Natural killer cell treated with Interleukin-12 subunit alpha and Interleukin-12 subunit beta and Interleukin-15 and Interleukin-18, amount 100 ng/mL, for 72 hours (primary cell): ENCODE measurements around the gene PIM2. TPM values are rescaled to one million over a fixed set of nuclear protein-coding genes. Genes with fewer than 3 reads are reported as not detected.

Source experiments
- ATAC-seq, 2 donors: fragments of 150-1000 bp; cut with Tn5 transposase in 1 of 2; sonication (Bioruptor Pico), chemical (Tn5 transposase) in 1 of 2; 2 replicates each; pipeline ENCODE4 v1.10.0; 2021
- DNase-seq: peaks from one replicate; pipeline ENCODE4 v3.0.0; 2022; ENCODE audit warnings: low spot score
- H3K27ac Mint-ChIP-seq, 2 donors: 1 replicate in 1 of 2; 2 replicates in 1 of 2; pipeline ENCODE4 v1.8.0; 2022; ENCODE audit warnings: mixed read lengths in 2 of 2, mild to moderate bottlenecking in 1 of 2, moderate library complexity in 1 of 2
- H3K27me3 Mint-ChIP-seq, 2 donors: 1 replicate in 1 of 2; 2 replicates in 1 of 2; pipeline ENCODE4 v1.8.0; 2022; ENCODE audit warnings: mixed read lengths in 2 of 2
- H3K36me3 Mint-ChIP-seq: one replicate; pipeline ENCODE4 v1.8.0; 2022; ENCODE audit warnings: mixed read lengths
- H3K4me1 Mint-ChIP-seq, 2 donors: 1 replicate in 1 of 2; 2 replicates in 1 of 2; pipeline ENCODE4 v1.8.0; 2022; ENCODE audit warnings: low read depth in 2 of 2, mixed read lengths in 2 of 2, mild to moderate bottlenecking in 1 of 2
- H3K4me3 Mint-ChIP-seq: one replicate; pipeline ENCODE4 v1.8.0; 2022; ENCODE audit warnings: mixed read lengths
- H3K9me3 Mint-ChIP-seq: 2 replicates; pipeline ENCODE4 v1.8.0; 2022; ENCODE audit warnings: mixed read lengths
- total RNA-seq, 2 donors: library from RNA; stranded (reverse); gene quantifications; one replicate each; pipeline ENCODE4 v1.2.3, GENCODE V29; 2022

Gene PIM2
- total RNA-seq, 2 donors from 2014 or later = 291 to 478 TPM

DNA sequence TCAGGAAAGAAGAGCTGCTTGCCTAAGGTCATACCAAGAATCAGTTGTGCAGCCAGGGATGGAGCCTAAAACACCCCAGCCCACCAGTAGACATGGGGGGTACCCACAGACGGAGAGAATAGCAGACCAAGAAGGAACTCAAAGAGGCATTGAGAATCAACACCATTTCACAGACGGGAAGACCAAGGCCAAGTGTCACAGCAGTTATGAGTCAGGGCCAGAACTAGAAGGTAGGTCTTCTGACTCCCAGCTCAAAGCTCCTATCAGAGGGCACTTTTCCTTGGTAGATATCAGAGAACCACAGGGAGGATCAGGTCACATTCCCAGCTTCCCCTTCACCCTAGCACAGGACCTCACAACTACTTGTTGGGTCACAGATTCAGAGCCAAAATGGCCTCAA is 24.1 kb upstream of the PIM2 start:
- Mint-ChIP-seq H3K27ac (peak overlapping the region; percentile 94 to 96), H3K4me1 (peaks cover 66 to 69% of the 10 kb centered on the region in 2 donors), H3K4me3 (peak overlapping the region; percentile 85), H3K9me3 (no peaks in the 10 kb centered on the region), H3K36me3 (peaks cover 12% of the 10 kb centered on the region), H3K27me3 (peaks cover 0 to 2% of the 10 kb centered on the region in 2 donors)
- peak in 1 of 2 donors; percentile 54 for ATAC-seq
- no peak for DNase-seq

DNA sequence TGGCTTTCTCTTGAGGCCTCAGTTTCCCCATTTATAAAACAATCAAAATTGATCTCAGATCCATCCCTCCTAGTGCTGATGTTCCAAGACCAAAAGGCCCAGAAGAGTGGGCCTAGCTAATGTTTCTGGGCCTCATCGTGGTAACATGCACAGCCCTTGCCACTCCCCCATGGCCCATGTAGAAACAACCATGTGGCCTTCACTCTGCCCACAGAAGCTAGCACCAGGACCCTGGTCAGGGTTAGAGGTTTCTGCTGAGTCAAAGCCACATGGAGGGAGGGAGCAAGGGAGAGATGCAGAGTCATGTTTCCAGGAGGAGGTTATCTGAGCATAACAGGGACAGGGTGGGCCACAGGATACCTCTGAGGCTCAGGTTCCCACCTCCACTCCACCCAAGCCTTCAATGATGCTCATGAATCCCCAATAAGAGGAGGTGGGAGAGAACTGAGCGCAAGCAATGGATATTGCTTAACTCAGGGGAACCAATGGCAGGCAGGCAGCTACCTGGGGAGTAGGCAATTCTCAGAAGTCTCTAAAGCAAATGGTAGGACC is 21.7 kb upstream of the PIM2 start:
- DNase-seq (peak; percentile 71), ATAC-seq (peak; percentile 30 to 54)
- no peaks in the 10 kb centered on the region for H3K27me3 Mint-ChIP-seq
- peak overlapping the region; percentile 94 to 96 for H3K27ac Mint-ChIP-seq
- H3K4me3 Mint-ChIP-seq = peak overlapping the region; percentile 86
- no peaks in the 10 kb centered on the region for H3K9me3 Mint-ChIP-seq
- peaks cover 14% of the 10 kb centered on the region for H3K36me3 Mint-ChIP-seq
- H3K4me1 Mint-ChIP-seq = peaks cover 81 to 82% of the 10 kb centered on the region in 2 donors

- peak overlapping the region; percentile 94 to 96 for H3K27ac Mint-ChIP-seq
- peak; percentile 58 for DNase-seq
- no peaks in the 10 kb centered on the region for H3K27me3 Mint-ChIP-seq
- H3K4me3 Mint-ChIP-seq = peak overlapping the region; percentile 86
- ATAC-seq = no peak
- H3K4me1 Mint-ChIP-seq = peaks cover 89 to 90% of the 10 kb centered on the region in 2 donors
- no peaks in the 10 kb centered on the region for H3K9me3 Mint-ChIP-seq
- H3K36me3 Mint-ChIP-seq = peaks cover 19% of the 10 kb centered on the region
Observed at GRCh38 chrX:48939524-48940228, 20.9 kb upstream of the PIM2 start.

- Mint-ChIP-seq H3K27me3 (no peaks in the 10 kb centered on the region), H3K4me3 (peak overlapping the region; percentile 86), H3K9me3 (no peaks in the 10 kb centered on the region), H3K4me1 (peaks cover 91% of the 10 kb centered on the region in 2 donors), H3K27ac (peak overlapping the region; percentile 94 to 96), H3K36me3 (peaks cover 19% of the 10 kb centered on the region)
- ATAC-seq (peak; percentile 10 to 21), DNase-seq (peak; percentile 83)
Observed at GRCh38 chrX:48938721-48939425, 20.0 kb upstream of the PIM2 start.

- Mint-ChIP-seq H3K27ac (peak overlapping the region; percentile 94 to 96), H3K4me1 (peaks cover 81 to 83% of the 10 kb centered on the region in 2 donors), H3K27me3 (no peaks in the 10 kb centered on the region), H3K9me3 (no peaks in the 10 kb centered on the region), H3K36me3 (peaks cover 11% of the 10 kb centered on the region), H3K4me3 (peak overlapping the region; percentile 86)
- ATAC-seq = peak; percentile 89
- DNase-seq = peak; percentile 97
Observed at GRCh38 chrX:48937054-48937907, 18.5 kb upstream of the PIM2 start.

- H3K27ac Mint-ChIP-seq = peak overlapping the region; percentile 94 to 96
- H3K9me3 Mint-ChIP-seq = no peaks in the 10 kb centered on the region
- peaks cover 9% of the 10 kb centered on the region for H3K36me3 Mint-ChIP-seq
- DNase-seq (peak; percentile 79), ATAC-seq (peak; percentile 18 to 60)
- H3K4me1 Mint-ChIP-seq = peaks cover 74 to 76% of the 10 kb centered on the region in 2 donors
- H3K27me3 Mint-ChIP-seq = no peaks in the 10 kb centered on the region
- peak overlapping the region; percentile 86 for H3K4me3 Mint-ChIP-seq
Observed at GRCh38 chrX:48936429-48937053, 17.7 kb upstream of the PIM2 start.

- H3K4me3 Mint-ChIP-seq = peak overlapping the region; percentile 84
- peaks cover 11% of the 10 kb centered on the region for H3K36me3 Mint-ChIP-seq
Observed at GRCh38 chrX:48935301-48935670, 16.5 kb upstream of the PIM2 start.

GRCh38 chrX:48934581-48935300 is 15.9 kb upstream of the PIM2 start:
- ATAC-seq (no peak), DNase-seq (no peak)
- peaks cover 15% of the 10 kb centered on the region for H3K36me3 Mint-ChIP-seq
- H3K4me3 Mint-ChIP-seq = peak overlapping the region; percentile 84
- no peaks in the 10 kb centered on the region for H3K27me3 Mint-ChIP-seq
- no peaks in the 10 kb centered on the region for H3K9me3 Mint-ChIP-seq
- peak overlapping the region; percentile 90 to 96 for H3K27ac Mint-ChIP-seq
- H3K4me1 Mint-ChIP-seq = peaks cover 59 to 68% of the 10 kb centered on the region in 2 donors

More at GRCh38 chrX:48935301-48935670, 16.5 kb upstream of the PIM2 start:
- Mint-ChIP-seq H3K27ac (peak overlapping the region; percentile 90 to 96), H3K27me3 (no peaks in the 10 kb centered on the region), H3K4me1 (peaks cover 65 to 71% of the 10 kb centered on the region in 2 donors), H3K9me3 (no peaks in the 10 kb centered on the region)
- DNase-seq (no peak), ATAC-seq (no peak)

GRCh38 chrX:48933757-48934156 is 14.9 kb upstream of the PIM2 start:
- Mint-ChIP-seq H3K4me1 (peaks cover 50 to 58% of the 10 kb centered on the region in 2 donors), H3K36me3 (peaks cover 15% of the 10 kb centered on the region), H3K27me3 (no peaks in the 10 kb centered on the region), H3K27ac (peak overlapping the region; percentile 90 to 96), H3K4me3 (peak overlapping the region; percentile 63), H3K9me3 (no peaks in the 10 kb centered on the region)
- no peak for ATAC-seq
- DNase-seq = no peak

- no peak for DNase-seq
- Mint-ChIP-seq H3K36me3 (peaks cover 12% of the 10 kb centered on the region), H3K4me3 (no peak overlapping the region), H3K27me3 (no peaks in the 10 kb centered on the region), H3K4me1 (peaks cover 9 to 31% of the 10 kb centered on the region in 2 donors), H3K9me3 (no peaks in the 10 kb centered on the region), H3K27ac (no peak overlapping the region)
- ATAC-seq = no peak
Observed at GRCh38 chrX:48927736-48928382, 9.0 kb upstream of the PIM2 start.

DNA sequence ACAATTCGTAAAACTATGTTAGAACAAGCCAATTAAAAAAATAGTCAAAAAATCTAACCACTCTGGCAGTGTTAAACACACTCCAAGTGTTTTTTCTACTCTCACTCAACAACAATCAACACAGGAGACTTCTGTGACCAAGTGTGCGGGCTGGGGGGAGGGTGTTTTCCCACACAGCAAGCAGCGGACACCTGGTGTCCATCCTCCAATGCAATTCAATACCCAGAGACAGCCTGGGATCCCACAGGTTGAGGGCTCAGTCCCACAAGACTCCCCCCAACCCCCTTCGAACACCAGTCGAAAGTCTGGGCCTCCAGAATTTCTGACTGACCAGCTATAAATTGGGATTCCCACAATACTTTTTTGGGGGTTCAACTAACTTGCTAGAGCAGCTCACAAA is 8.3 kb upstream of the PIM2 start:
- H3K9me3 Mint-ChIP-seq = no peaks in the 10 kb centered on the region
- H3K4me3 Mint-ChIP-seq = no peak overlapping the region
- no peak for ATAC-seq
- H3K27ac Mint-ChIP-seq = peak overlapping the region in 1 of 2 donors; percentile 76
- H3K36me3 Mint-ChIP-seq = peaks cover 12% of the 10 kb centered on the region
- no peak for DNase-seq
- H3K4me1 Mint-ChIP-seq = peaks cover 9 to 31% of the 10 kb centered on the region in 2 donors
- H3K27me3 Mint-ChIP-seq = no peaks in the 10 kb centered on the region

DNA sequence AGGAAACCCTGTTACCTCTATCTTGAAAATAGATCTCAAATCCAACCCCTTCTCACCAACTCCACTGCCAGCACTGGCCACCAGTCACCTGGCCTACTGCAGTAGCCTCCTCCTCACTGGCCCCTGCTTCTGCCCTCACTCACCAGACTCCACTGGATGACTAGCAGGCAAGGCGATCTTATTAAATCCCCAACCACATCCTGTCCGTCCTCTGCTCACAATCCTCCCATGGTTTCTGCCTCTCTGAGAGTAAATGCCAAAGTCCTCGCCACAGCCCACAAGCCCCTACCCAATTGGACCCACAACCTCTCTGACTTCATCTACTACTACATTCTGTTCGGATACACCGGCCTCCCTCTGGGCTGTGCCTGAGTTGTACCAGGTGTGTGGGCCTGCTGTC is 5.4 kb upstream of the PIM2 start:
- DNase-seq = no peak
- H3K36me3 Mint-ChIP-seq = peaks cover 6% of the 10 kb centered on the region
- H3K27ac Mint-ChIP-seq = peak overlapping the region; percentile 76
- peak overlapping the region; percentile 80 for H3K4me3 Mint-ChIP-seq
- H3K4me1 Mint-ChIP-seq = peaks cover 25 to 44% of the 10 kb centered on the region in 2 donors
- peak; percentile 56 to 70 for ATAC-seq
- no peaks in the 10 kb centered on the region for H3K27me3 Mint-ChIP-seq
- H3K9me3 Mint-ChIP-seq = no peaks in the 10 kb centered on the region
